GM23338 (cell line): ENCODE measurements around the gene GLG1. TPM values are rescaled to one million over a fixed set of nuclear protein-coding genes. Genes with fewer than 3 reads are reported as not detected.
A peak's percentile ranks its signal among the peaks of the same experiment; 100 is the strongest.

Experiments used
- ATAC-seq: fragments of 200-7000 bp; cut with Tn5 transposase; 3 replicates; pipeline ENCODE4 v1.9.1; 2020
- DNase-seq: peaks from one replicate; pipeline ENCODE4 v3.0.0-alpha.2; 2015; ENCODE audit warnings: low spot score
- H2AFZ ChIP-seq: fragments of 200-600 bp; sonication (generic); 2 replicates; pipeline ENCODE4 v1.8.0; 2016; ENCODE audit warnings: antibody characterized with exemption, mild to moderate bottlenecking, moderate library complexity
- H3F3A ChIP-seq: fragments of 200-600 bp; sonication (generic); replicated peaks from 2 replicates; pipeline ENCODE4 v1.8.0; 2017; ENCODE audit warnings: antibody characterized with exemption, mixed run types, low read depth
- H3K27ac ChIP-seq: fragments of 200-600 bp; sonication (generic); 2 replicates; pipeline ENCODE4 v1.6.1; 2016; ENCODE audit warnings: low read depth
- H3K27me3 ChIP-seq: fragments of 200-600 bp; sonication (generic); 2 replicates; pipeline ENCODE4 v1.8.0; 2016; ENCODE audit warnings: mild to moderate bottlenecking, mixed run types, moderate library complexity; ENCODE audit not compliant: insufficient read depth
- H3K36me3 ChIP-seq: fragments of 200-600 bp; sonication (generic); 2 replicates; pipeline ENCODE4 v1.8.0; 2016; ENCODE audit warnings: mild to moderate bottlenecking; ENCODE audit not compliant: insufficient read depth
- H3K4me1 ChIP-seq: fragments of 200-600 bp; sonication (generic); 2 replicates; pipeline ENCODE4 v1.8.0; 2016; ENCODE audit warnings: mild to moderate bottlenecking, moderate library complexity; ENCODE audit not compliant: insufficient read depth
- H3K4me2 ChIP-seq: fragments of 200-600 bp; sonication (generic); 2 replicates; pipeline ENCODE4 v1.7.1; 2017; ENCODE audit warnings: mixed run types
- H3K4me3 ChIP-seq: fragments of 200-600 bp; sonication (generic); 2 replicates; pipeline ENCODE4 v1.6.1; 2016; ENCODE audit warnings: mixed run types
- H3K79me2 ChIP-seq: fragments of 200-600 bp; sonication (generic); replicated peaks from 2 replicates; pipeline ENCODE4 v1.8.0; 2017; ENCODE audit warnings: mild to moderate bottlenecking; ENCODE audit not compliant: insufficient read depth
- H3K9me2 ChIP-seq: fragments of 200-600 bp; sonication (generic); 2 replicates; pipeline ENCODE4 v1.8.0; 2017; ENCODE audit not compliant: insufficient read depth
- H4K20me1 ChIP-seq: fragments of 200-600 bp; sonication (generic); replicated peaks from 2 replicates; pipeline ENCODE4 v1.8.0; 2017; ENCODE audit warnings: mild to moderate bottlenecking; ENCODE audit not compliant: insufficient read depth
- H3K27ac Mint-ChIP-seq: 2 replicates; pipeline ENCODE4 v1.8.0; 2020; ENCODE audit warnings: inconsistent platforms, mild to moderate bottlenecking, moderate library complexity, mixed read lengths
- H3K27me3 Mint-ChIP-seq: 3 replicates; pipeline ENCODE4 v1.8.0; 2022; ENCODE audit warnings: low read depth, mild to moderate bottlenecking, moderate library complexity, mixed read lengths, inconsistent platforms; ENCODE audit not compliant: insufficient read depth, poor library complexity
- H3K36me3 Mint-ChIP-seq: 3 replicates; pipeline ENCODE4 v1.8.0; 2021; ENCODE audit warnings: low read depth, mild to moderate bottlenecking, inconsistent platforms, moderate library complexity, mixed read lengths
- H3K4me1 Mint-ChIP-seq: 3 replicates; pipeline ENCODE4 v1.8.0; 2020; ENCODE audit warnings: mild to moderate bottlenecking, inconsistent platforms, mixed read lengths
- H3K4me3 Mint-ChIP-seq: 3 replicates; pipeline ENCODE4 v1.8.0; 2021; ENCODE audit warnings: moderate library complexity, mild to moderate bottlenecking, inconsistent platforms, mixed read lengths
- H3K9me3 Mint-ChIP-seq: 3 replicates; pipeline ENCODE4 v1.8.0; 2020; ENCODE audit warnings: moderate library complexity, mild to moderate bottlenecking, inconsistent platforms, mixed read lengths
- CREB1 ChIP-seq: fragments of 250-450 bp; sonication (Bioruptor Pico); IDR thresholded peaks from 2 replicates; pipeline ENCODE4 v1.5.0; 2020; ENCODE audit warnings: low read depth, mild to moderate bottlenecking, moderate library complexity
- EZH2phosphoT487 ChIP-seq: fragments of 200-600 bp; sonication (generic); IDR thresholded peaks from one replicate; pipeline ENCODE4 v1.8.1; 2018; ENCODE audit warnings: antibody characterized with exemption; ENCODE audit not compliant: unreplicated experiment
- JUNB ChIP-seq: IDR thresholded peaks from one replicate; pipeline ENCODE4 v1.6.1; 2016; ENCODE audit warnings: antibody characterized with exemption; ENCODE audit not compliant: unreplicated experiment
- POLR2AphosphoS5 ChIP-seq: IDR thresholded peaks from 2 replicates; pipeline ENCODE4 v1.6.1; 2016; ENCODE audit warnings: antibody characterized with exemption, low read depth
- STAT1 ChIP-seq: IDR thresholded peaks from one replicate; pipeline ENCODE4 v1.6.1; 2016; ENCODE audit warnings: antibody characterized with exemption; ENCODE audit not compliant: unreplicated experiment
- ZNF114 ChIP-seq: fragments of 250-450 bp; sonication (Bioruptor Pico); IDR thresholded peaks from 2 replicates; pipeline ENCODE4 v1.5.0; 2020; ENCODE audit warnings: mild to moderate bottlenecking, moderate library complexity
- ZNF331 ChIP-seq: fragments of 250-450 bp; sonication (Bioruptor Pico); IDR thresholded peaks from 2 replicates; pipeline ENCODE4 v1.5.0; 2020; ENCODE audit warnings: low read depth, mild to moderate bottlenecking, moderate library complexity
- polyA plus RNA-seq: library from polyadenylated mRNA; unstranded; fragments of >200 nt; fragmentation: Nextera tagmentation; extraction: Ambion mirVana; gene quantifications from 2 replicates; pipeline ENCODE4 v1.2.1, GENCODE V29; 2016
- total RNA-seq: library from RNA; depleted of rRNA; stranded (reverse); fragments of >200 nt; shearing (Covaris generic); gene quantifications from 2 replicates; pipeline ENCODE4 v1.2.3, GENCODE V29; 2014
- TF ChIP-seq, protein P1 (sequence below): IDR thresholded peaks from one replicate; pipeline ENCODE4 v1.6.1; 2018; ENCODE audit warnings: antibody characterized with exemption; ENCODE audit not compliant: unreplicated experiment
- TF ChIP-seq, protein P2 (sequence below): fragments of 250-450 bp; sonication (Bioruptor Pico); IDR thresholded peaks from 2 replicates; pipeline ENCODE4 v1.5.0; 2020; ENCODE audit warnings: mild to moderate bottlenecking, moderate library complexity
- TF ChIP-seq, protein P3 (sequence below), 2 experiments: fragments of 200-600 bp in 1 of 2; sonication (generic) in 1 of 2; conservative IDR thresholded peaks; 2 replicates each; pipeline versions ENCODE4 v1.5.1 to v1.6.1; 2016 to 2017; ENCODE audit warnings: antibody characterized with exemption in 2 of 2, low read depth in 2 of 2, mild to moderate bottlenecking in 2 of 2, moderate library complexity in 1 of 2

Gene GLG1
- total and polyA plus RNA-seq, 2 experiments from 2014 or later = 61.2 to 211 TPM

DNA sequence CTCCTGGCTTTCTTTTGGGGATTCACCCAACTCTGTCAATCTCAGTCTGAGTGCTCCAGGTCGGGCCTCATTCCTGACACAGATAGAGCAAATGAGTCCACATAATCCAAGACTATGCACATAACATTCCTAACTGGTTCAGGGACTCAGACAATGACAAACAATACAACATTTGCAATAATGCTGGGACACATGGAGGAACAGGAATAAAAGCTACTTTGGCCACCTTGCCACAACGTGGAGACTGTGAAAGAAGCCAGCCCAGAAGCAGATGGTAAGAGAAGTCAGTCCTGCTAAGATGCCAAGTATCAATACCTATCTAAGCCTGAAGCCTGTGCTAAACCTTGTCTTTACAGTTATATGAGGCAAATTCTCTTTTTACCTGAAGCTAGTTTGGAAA lies 39.0 kb downstream of the GLG1 start:
- Histone ChIP-seq H3K9me2 (no peaks in the 10 kb centered on the region), H3K4me1 (0 out of 2 replicates have a peak, but pooled peaks cover 9% of the 10 kb centered on the region), H2AFZ (no peak overlapping the region), H3K36me3 (no peaks in the 10 kb centered on the region), H3K4me3 (no peak overlapping the region), H3K4me2 (no peak overlapping the region), H3F3A (no peaks in the 10 kb centered on the region), H3K27me3 (no peaks in the 10 kb centered on the region), H3K79me2 (peaks cover 100% of the 10 kb centered on the region), H3K27ac (no peak overlapping the region; the same call in 1 of the 2 replicates), H4K20me1 (peaks cover 76% of the 10 kb centered on the region)
- no peaks in the 10 kb centered on the region for H3K36me3 Mint-ChIP-seq
- H3K27me3 Mint-ChIP-seq = peaks cover 5% of the 10 kb centered on the region
- no peak for DNase-seq
- no peak overlapping the region for H3K4me3 Mint-ChIP-seq
- no peaks in the 10 kb centered on the region for H3K9me3 Mint-ChIP-seq
- peaks cover 32% of the 10 kb centered on the region for H3K4me1 Mint-ChIP-seq
- TF ChIP-seq JUNB = no peak
- no peak for TF ChIP-seq CREB1 (CRISPR knock-in tag)
- TF ChIP-seq POLR2AphosphoS5 = no peak
- no peak for TF ChIP-seq STAT1
- TF ChIP-seq EZH2phosphoT487 = no peak
- no peak for TF ChIP-seq ZNF114 (CRISPR knock-in tag)
- H3K27ac Mint-ChIP-seq = peak overlapping the region; percentile 24; the same call in 1 of the 2 replicates
- no peak; the same call in 2 of the 3 replicates for ATAC-seq

DNA sequence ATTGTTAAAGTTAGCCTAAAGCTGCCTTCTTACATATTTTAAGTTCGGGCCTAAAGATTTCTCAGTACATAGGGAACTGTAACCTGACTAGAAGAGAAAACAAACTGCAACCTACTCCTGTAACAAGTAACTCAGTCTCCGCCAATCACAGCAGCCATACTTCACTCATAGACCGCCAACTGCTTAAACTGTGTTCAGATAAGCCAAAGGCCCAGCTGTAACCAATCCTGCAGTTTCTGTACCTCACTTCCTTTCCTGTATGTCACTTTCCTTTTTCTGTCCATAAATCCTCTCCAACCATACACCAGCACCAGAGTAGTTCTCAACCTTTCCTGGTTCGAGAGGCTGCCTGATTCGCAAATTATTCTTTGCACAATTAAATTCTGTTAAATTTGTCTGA lies 41.5 kb downstream of the GLG1 start:
- ATAC-seq (no peak; the same call in 2 of the 3 replicates), DNase-seq (no peak)
- no peaks in the 10 kb centered on the region for H3K27me3 ChIP-seq
- Mint-ChIP-seq H3K27ac (peak overlapping the region; percentile 53), H3K4me3 (no peak overlapping the region), H3K4me1 (peaks cover 26% of the 10 kb centered on the region), H3K9me3 (no peaks in the 10 kb centered on the region), H3K36me3 (no peaks in the 10 kb centered on the region), H3K27me3 (peaks cover 5% of the 10 kb centered on the region)
- H3K36me3 ChIP-seq = no peaks in the 10 kb centered on the region
- H3K9me2 ChIP-seq = no peaks in the 10 kb centered on the region
- H2AFZ ChIP-seq = no peak overlapping the region
- H3K4me1 ChIP-seq = 0 out of 2 replicates have a peak, but pooled peaks cover 4% of the 10 kb centered on the region
- H3K27ac ChIP-seq = peak overlapping the region; percentile 28; the same call in 1 of the 2 replicates
- H3F3A ChIP-seq = no peaks in the 10 kb centered on the region
- H4K20me1 ChIP-seq = peaks cover 71% of the 10 kb centered on the region
- H3K4me3 ChIP-seq = no peak overlapping the region
- H3K4me2 ChIP-seq = no peak overlapping the region
- peaks cover 100% of the 10 kb centered on the region for H3K79me2 ChIP-seq
- TF ChIP-seq, protein P1, sequence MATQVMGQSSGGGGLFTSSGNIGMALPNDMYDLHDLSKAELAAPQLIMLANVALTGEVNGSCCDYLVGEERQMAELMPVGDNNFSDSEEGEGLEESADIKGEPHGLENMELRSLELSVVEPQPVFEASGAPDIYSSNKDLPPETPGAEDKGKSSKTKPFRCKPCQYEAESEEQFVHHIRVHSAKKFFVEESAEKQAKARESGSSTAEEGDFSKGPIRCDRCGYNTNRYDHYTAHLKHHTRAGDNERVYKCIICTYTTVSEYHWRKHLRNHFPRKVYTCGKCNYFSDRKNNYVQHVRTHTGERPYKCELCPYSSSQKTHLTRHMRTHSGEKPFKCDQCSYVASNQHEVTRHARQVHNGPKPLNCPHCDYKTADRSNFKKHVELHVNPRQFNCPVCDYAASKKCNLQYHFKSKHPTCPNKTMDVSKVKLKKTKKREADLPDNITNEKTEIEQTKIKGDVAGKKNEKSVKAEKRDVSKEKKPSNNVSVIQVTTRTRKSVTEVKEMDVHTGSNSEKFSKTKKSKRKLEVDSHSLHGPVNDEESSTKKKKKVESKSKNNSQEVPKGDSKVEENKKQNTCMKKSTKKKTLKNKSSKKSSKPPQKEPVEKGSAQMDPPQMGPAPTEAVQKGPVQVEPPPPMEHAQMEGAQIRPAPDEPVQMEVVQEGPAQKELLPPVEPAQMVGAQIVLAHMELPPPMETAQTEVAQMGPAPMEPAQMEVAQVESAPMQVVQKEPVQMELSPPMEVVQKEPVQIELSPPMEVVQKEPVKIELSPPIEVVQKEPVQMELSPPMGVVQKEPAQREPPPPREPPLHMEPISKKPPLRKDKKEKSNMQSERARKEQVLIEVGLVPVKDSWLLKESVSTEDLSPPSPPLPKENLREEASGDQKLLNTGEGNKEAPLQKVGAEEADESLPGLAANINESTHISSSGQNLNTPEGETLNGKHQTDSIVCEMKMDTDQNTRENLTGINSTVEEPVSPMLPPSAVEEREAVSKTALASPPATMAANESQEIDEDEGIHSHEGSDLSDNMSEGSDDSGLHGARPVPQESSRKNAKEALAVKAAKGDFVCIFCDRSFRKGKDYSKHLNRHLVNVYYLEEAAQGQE = no peak
- TF ChIP-seq EZH2phosphoT487 (no peak), JUNB (no peak), ZNF114 (CRISPR knock-in tag) (no peak), POLR2AphosphoS5 (no peak), ZNF331 (no peak)
- TF ChIP-seq, protein P2, sequence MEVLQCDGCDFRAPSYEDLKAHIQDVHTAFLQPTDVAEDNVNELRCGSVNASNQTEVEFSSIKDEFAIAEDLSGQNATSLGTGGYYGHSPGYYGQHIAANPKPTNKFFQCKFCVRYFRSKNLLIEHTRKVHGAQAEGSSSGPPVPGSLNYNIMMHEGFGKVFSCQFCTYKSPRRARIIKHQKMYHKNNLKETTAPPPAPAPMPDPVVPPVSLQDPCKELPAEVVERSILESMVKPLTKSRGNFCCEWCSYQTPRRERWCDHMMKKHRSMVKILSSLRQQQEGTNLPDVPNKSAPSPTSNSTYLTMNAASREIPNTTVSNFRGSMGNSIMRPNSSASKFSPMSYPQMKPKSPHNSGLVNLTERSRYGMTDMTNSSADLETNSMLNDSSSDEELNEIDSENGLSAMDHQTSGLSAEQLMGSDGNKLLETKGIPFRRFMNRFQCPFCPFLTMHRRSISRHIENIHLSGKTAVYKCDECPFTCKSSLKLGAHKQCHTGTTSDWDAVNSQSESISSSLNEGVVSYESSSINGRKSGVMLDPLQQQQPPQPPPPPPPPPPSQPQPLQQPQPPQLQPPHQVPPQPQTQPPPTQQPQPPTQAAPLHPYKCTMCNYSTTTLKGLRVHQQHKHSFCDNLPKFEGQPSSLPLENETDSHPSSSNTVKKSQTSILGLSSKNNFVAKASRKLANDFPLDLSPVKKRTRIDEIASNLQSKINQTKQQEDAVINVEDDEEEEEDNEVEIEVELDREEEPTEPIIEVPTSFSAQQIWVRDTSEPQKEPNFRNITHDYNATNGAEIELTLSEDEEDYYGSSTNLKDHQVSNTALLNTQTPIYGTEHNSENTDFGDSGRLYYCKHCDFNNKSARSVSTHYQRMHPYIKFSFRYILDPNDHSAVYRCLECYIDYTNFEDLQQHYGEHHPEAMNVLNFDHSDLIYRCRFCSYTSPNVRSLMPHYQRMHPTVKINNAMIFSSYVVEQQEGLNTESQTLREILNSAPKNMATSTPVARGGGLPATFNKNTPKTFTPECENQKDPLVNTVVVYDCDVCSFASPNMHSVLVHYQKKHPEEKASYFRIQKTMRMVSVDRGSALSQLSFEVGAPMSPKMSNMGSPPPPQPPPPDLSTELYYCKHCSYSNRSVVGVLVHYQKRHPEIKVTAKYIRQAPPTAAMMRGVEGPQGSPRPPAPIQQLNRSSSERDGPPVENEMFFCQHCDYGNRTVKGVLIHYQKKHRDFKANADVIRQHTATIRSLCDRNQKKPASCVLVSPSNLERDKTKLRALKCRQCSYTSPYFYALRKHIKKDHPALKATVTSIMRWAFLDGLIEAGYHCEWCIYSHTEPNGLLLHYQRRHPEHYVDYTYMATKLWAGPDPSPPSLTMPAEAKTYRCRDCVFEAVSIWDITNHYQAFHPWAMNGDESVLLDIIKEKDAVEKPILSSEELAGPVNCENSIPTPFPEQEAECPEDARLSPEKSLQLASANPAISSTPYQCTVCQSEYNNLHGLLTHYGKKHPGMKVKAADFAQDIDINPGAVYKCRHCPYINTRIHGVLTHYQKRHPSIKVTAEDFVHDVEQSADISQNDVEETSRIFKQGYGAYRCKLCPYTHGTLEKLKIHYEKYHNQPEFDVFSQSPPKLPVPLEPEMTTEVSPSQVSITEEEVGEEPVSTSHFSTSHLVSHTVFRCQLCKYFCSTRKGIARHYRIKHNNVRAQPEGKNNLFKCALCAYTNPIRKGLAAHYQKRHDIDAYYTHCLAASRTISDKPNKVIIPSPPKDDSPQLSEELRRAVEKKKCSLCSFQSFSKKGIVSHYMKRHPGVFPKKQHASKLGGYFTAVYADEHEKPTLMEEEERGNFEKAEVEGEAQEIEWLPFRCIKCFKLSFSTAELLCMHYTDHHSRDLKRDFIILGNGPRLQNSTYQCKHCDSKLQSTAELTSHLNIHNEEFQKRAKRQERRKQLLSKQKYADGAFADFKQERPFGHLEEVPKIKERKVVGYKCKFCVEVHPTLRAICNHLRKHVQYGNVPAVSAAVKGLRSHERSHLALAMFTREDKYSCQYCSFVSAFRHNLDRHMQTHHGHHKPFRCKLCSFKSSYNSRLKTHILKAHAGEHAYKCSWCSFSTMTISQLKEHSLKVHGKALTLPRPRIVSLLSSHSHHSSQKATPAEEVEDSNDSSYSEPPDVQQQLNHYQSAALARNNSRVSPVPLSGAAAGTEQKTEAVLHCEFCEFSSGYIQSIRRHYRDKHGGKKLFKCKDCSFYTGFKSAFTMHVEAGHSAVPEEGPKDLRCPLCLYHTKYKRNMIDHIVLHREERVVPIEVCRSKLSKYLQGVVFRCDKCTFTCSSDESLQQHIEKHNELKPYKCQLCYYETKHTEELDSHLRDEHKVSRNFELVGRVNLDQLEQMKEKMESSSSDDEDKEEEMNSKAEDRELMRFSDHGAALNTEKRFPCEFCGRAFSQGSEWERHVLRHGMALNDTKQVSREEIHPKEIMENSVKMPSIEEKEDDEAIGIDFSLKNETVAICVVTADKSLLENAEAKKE (CRISPR knock-in tag) = no peak
- TF ChIP-seq, protein P3, sequence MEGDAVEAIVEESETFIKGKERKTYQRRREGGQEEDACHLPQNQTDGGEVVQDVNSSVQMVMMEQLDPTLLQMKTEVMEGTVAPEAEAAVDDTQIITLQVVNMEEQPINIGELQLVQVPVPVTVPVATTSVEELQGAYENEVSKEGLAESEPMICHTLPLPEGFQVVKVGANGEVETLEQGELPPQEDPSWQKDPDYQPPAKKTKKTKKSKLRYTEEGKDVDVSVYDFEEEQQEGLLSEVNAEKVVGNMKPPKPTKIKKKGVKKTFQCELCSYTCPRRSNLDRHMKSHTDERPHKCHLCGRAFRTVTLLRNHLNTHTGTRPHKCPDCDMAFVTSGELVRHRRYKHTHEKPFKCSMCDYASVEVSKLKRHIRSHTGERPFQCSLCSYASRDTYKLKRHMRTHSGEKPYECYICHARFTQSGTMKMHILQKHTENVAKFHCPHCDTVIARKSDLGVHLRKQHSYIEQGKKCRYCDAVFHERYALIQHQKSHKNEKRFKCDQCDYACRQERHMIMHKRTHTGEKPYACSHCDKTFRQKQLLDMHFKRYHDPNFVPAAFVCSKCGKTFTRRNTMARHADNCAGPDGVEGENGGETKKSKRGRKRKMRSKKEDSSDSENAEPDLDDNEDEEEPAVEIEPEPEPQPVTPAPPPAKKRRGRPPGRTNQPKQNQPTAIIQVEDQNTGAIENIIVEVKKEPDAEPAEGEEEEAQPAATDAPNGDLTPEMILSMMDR (conservative IDR thresholded peaks at IDR 0.05; ENCODE audit: low read depth in 2 of 2) = no peak
